Nephron (organoid): ENCODE results near the gene C1QTNF1.

Source experiments
- H3K27ac Mint-ChIP-seq, 3 experiments: 2 replicates each; pipeline ENCODE4 v1.8.0; 2020; ENCODE audit warnings: mixed read lengths in 3 of 3, mild to moderate bottlenecking in 2 of 3, moderate library complexity in 1 of 3
- H3K27me3 Mint-ChIP-seq: 2 replicates; pipeline ENCODE4 v1.8.0; 2021; ENCODE audit warnings: low read depth, mild to moderate bottlenecking, moderate library complexity, mixed read lengths
- H3K36me3 Mint-ChIP-seq: 2 replicates; pipeline ENCODE4 v1.8.0; 2020; ENCODE audit warnings: low read depth, mixed read lengths
- H3K4me1 Mint-ChIP-seq: 2 replicates; pipeline ENCODE4 v1.8.0; 2020; ENCODE audit warnings: mixed read lengths
- H3K4me3 Mint-ChIP-seq, 3 experiments: 2 replicates each; pipeline ENCODE4 v1.8.0; 2020; ENCODE audit warnings: mild to moderate bottlenecking in 3 of 3, mixed read lengths in 3 of 3, moderate library complexity in 2 of 3
- H3K9me3 Mint-ChIP-seq: 2 replicates; pipeline ENCODE4 v1.8.0; 2020; ENCODE audit warnings: mixed read lengths
- CTCF ChIP-seq, 3 experiments: fragments of 200-600 bp; sonication (generic); IDR thresholded peaks; one replicate each; pipeline ENCODE4 v1.5.0; 2021; ENCODE audit warnings: antibody characterized with exemption in 3 of 3; ENCODE audit not compliant: unreplicated experiment in 3 of 3

C1QTNF1 gene

GRCh38 chr17:79046916-79047280 is 22.9 kb downstream of the C1QTNF1 start:
- Mint-ChIP-seq H3K9me3 (peaks cover 4% of the 10 kb centered on the region), H3K27me3 (peaks cover 85% of the 10 kb centered on the region), H3K27ac (no peak overlapping the region), H3K4me1 (peaks cover 24% of the 10 kb centered on the region), H3K36me3 (no peaks in the 10 kb centered on the region), H3K4me3 (no peak overlapping the region)
- no peak for TF ChIP-seq CTCF (IDR thresholded peaks at IDR 0.05; ENCODE audit: unreplicated experiment in 3 of 3)

GRCh38 chr17:79047291-79047920 is 23.4 kb downstream of the C1QTNF1 start:
- peaks cover 24% of the 10 kb centered on the region for H3K4me1 Mint-ChIP-seq
- no peak overlapping the region for H3K27ac Mint-ChIP-seq
- H3K36me3 Mint-ChIP-seq: no peaks in the 10 kb centered on the region
- no peak for TF ChIP-seq CTCF (IDR thresholded peaks at IDR 0.05; ENCODE audit: unreplicated experiment in 3 of 3)
- no peak overlapping the region for H3K4me3 Mint-ChIP-seq
- peaks cover 9% of the 10 kb centered on the region for H3K9me3 Mint-ChIP-seq
- H3K27me3 Mint-ChIP-seq: peaks cover 85% of the 10 kb centered on the region

- Mint-ChIP-seq H3K27ac (no peak overlapping the region), H3K36me3 (no peaks in the 10 kb centered on the region), H3K27me3 (peaks cover 77% of the 10 kb centered on the region), H3K4me1 (peaks cover 23% of the 10 kb centered on the region), H3K4me3 (no peak overlapping the region), H3K9me3 (peaks cover 12% of the 10 kb centered on the region)
- TF ChIP-seq CTCF (IDR thresholded peaks at IDR 0.05; ENCODE audit: unreplicated experiment in 3 of 3): no peak
Measured at GRCh38 chr17:79047923-79048825, 24.2 kb downstream of the C1QTNF1 start.

- no peak for TF ChIP-seq CTCF (IDR thresholded peaks at IDR 0.05; ENCODE audit: unreplicated experiment in 3 of 3)
- Mint-ChIP-seq H3K27me3 (peaks cover 69% of the 10 kb centered on the region), H3K36me3 (no peaks in the 10 kb centered on the region), H3K9me3 (peaks cover 19% of the 10 kb centered on the region), H3K27ac (no peak overlapping the region), H3K4me1 (peaks cover 18% of the 10 kb centered on the region), H3K4me3 (no peak overlapping the region)
Measured at GRCh38 chr17:79048826-79049755, 25.1 kb downstream of the C1QTNF1 start.

GRCh38 chr17:79049821-79050220 is 25.9 kb downstream of the C1QTNF1 start:
- Mint-ChIP-seq H3K4me1 (peaks cover 18% of the 10 kb centered on the region), H3K27me3 (peaks cover 63% of the 10 kb centered on the region), H3K27ac (no peak overlapping the region), H3K9me3 (peaks cover 24% of the 10 kb centered on the region), H3K36me3 (no peaks in the 10 kb centered on the region), H3K4me3 (no peak overlapping the region)
- TF ChIP-seq CTCF (IDR thresholded peaks at IDR 0.05; ENCODE audit: unreplicated experiment in 3 of 3): no peak
